Thyroid gland (tissue), 4 donors: Measurements from ENCODE around the gene TMSB4X.
"Not testable (repeated sequence)": the region's sequence is repeated elsewhere in the genome, so short reads cannot be mapped to it uniquely, and the experiment has no call there.

Experiments
- POLR2A ChIP-seq, 2 donors: fragments of 450-650 bp; IDR thresholded peaks; one replicate each; pipeline ENCODE4 v1.6.1; 2017; ENCODE audit warnings: antibody characterized with exemption in 2 of 2, mild to moderate bottlenecking in 2 of 2, moderate library complexity in 1 of 2
- TF ChIP-seq, protein P1 (sequence below), 6 experiments: fragments of 200-600 bp in 3 of 6; fragments of 450-650 bp in 3 of 6; sonication (generic) in 3 of 6; IDR thresholded peaks; one replicate each; pipeline ENCODE4 v1.5.1; 2016 to 2019; ENCODE audit warnings: antibody characterized with exemption in 6 of 6, mild to moderate bottlenecking in 2 of 6, inconsistent platforms in 1 of 6, moderate library complexity in 1 of 6

DNA sequence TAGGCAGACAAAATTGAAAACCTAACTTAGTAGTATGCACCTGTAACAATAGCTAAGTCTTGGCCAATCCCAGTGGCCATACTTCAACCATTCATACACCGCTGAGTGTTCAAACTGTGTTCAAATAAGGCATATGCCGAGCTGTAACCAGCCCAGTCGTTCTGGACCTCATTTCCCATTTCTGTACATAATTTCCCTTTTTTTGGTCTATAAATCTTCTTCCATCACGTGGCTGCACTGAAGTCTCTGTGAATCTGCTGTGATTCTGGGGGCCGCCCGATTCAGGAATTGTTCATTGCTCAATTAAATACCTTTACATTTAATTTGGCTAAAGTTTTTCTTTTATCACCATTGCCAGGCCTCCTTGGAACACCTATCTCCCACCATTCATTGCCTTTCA lies 41.8 kb downstream of the TMSB4X start:
- TF ChIP-seq, protein P1, sequence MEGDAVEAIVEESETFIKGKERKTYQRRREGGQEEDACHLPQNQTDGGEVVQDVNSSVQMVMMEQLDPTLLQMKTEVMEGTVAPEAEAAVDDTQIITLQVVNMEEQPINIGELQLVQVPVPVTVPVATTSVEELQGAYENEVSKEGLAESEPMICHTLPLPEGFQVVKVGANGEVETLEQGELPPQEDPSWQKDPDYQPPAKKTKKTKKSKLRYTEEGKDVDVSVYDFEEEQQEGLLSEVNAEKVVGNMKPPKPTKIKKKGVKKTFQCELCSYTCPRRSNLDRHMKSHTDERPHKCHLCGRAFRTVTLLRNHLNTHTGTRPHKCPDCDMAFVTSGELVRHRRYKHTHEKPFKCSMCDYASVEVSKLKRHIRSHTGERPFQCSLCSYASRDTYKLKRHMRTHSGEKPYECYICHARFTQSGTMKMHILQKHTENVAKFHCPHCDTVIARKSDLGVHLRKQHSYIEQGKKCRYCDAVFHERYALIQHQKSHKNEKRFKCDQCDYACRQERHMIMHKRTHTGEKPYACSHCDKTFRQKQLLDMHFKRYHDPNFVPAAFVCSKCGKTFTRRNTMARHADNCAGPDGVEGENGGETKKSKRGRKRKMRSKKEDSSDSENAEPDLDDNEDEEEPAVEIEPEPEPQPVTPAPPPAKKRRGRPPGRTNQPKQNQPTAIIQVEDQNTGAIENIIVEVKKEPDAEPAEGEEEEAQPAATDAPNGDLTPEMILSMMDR (IDR thresholded peaks at IDR 0.05): not testable (repeated sequence)
- not testable (repeated sequence) for TF ChIP-seq POLR2A (IDR thresholded peaks at IDR 0.05)
